ENCODE results near the gene ZDHHC13.
"Not testable (repeated sequence)": the region's sequence is repeated elsewhere in the genome, so short reads cannot be mapped to it uniquely, and the experiment has no call there.

The ZDHHC13 gene

DNA sequence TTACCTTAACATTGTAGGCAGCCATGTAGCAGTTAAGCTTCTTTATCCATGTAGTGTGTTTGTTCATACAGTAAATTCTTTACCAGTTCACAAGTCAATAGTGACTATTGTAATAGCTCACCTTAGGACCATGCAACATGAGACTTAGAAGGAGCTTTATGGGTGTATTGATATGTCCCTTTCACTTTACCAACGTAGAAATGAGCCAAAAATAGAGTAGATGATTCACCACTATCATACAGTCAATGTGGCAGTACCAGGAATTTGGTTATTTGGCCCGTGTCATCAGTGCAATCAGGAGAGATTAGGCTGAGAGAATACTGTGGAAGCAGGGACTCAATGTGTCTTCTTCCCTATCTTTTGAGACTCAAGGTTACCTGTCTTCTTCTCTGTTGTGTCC, 4.7 kb downstream of the ZDHHC13 start:
- Mint-ChIP-seq H3K4me1 (peaks cover 43% of the 10 kb centered on the region), H3K9me3 (no peaks in the 10 kb centered on the region), H3K27ac (peak overlapping the region in 1 of 2 donors; percentile 47), H3K27me3 (no peaks in the 10 kb centered on the region), H3K4me3 (peak overlapping the region in 1 of 2 donors; percentile 5)
- ATAC-seq (peak; percentile 32), DNase-seq (no peak)

DNA sequence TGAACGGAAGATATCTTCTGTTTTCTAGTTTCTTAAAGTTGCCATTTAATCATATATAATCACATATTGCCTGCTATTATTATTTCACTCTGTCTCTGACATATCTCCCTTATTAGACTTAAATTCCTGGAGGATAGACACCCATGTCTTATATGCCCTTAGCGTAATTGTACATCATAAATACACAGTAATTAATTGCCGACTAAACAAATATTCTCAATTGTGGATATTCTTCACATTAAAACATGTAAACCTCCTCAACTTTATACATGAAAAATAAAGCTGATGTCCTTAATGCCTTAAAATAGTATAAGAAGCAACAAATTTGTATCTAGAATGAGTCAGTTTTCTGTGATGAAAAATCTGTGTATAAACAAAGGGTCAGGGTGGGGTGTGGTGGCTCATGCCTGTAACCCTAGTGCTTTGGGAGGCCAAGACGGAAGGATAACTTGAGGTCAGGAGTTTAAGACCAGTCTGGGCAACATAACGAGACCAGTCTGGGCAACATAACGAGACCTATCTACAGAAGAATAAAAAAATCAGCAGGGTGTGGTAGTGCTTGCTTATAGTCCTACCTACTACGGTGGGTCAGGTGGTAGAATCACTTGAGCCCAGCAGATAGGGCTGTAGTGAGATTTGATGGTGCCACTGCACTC, 6.1 kb downstream of the ZDHHC13 start:
- H3K27me3 Mint-ChIP-seq = no peaks in the 10 kb centered on the region
- no peak overlapping the region for H3K27ac Mint-ChIP-seq
- no peak for DNase-seq
- no peak overlapping the region for H3K4me3 Mint-ChIP-seq
- ATAC-seq = no peak
- peaks cover 0 to 3% of the 10 kb centered on the region in 2 donors for H3K9me3 Mint-ChIP-seq
- peaks cover 41% of the 10 kb centered on the region for H3K4me1 Mint-ChIP-seq

- H3K27me3 Mint-ChIP-seq, H3K4me3 Mint-ChIP-seq, H3K4me1 Mint-ChIP-seq, ATAC-seq, DNase-seq, H3K27ac Mint-ChIP-seq: not testable (repeated sequence)
- peaks cover 11 to 13% of the 10 kb centered on the region in 2 donors for H3K9me3 Mint-ChIP-seq
Measured at GRCh38 chr11:19126562-19127325, 9.8 kb downstream of the ZDHHC13 start.

DNA sequence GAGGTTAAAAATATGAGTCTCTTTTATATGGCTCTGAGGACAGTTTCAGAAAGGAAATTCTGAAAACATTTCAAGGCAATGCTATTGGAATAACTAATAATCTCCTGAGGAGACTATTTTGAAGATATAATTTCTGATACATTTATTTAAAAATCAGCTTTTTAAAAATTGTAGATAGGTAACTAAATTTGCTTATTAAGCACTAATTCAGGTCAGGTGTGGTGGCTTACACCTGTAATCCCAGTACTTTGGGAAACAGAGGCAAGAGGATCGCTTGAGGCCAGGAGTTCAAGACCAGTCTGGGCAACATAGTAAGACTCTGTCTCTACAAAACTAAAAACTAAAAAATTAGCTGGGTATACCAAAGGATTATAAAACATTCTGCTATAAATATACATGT, 17.0 kb downstream of the ZDHHC13 start:
- DNase-seq (no peak), ATAC-seq (no peak)
- no peaks in the 10 kb centered on the region for H3K27me3 Mint-ChIP-seq
- no peak overlapping the region for H3K4me3 Mint-ChIP-seq
- H3K4me1 Mint-ChIP-seq = no peaks in the 10 kb centered on the region
- H3K27ac Mint-ChIP-seq = no peak overlapping the region
- H3K9me3 Mint-ChIP-seq = peaks cover 18 to 22% of the 10 kb centered on the region in 2 donors

DNA sequence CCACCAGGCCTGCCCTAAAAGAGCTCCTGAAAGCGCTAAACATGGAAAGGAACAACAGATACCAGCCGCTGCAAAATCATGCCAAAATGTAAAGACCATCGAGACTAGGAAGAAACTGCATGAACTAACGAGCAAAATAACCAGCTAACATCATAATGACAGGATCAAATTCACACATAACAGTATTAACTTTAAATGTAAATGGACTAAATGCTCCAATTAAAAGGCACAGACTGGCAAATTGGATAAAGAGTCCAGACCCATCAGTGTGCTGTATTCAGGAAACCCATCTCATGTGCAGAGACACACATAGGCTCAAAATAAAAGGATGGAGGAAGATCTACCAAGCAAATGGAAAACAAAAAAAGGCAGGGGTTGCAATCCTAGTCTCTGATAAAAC, 19.9 kb downstream of the ZDHHC13 start:
- not testable (repeated sequence) for H3K4me1 Mint-ChIP-seq, DNase-seq, H3K27ac Mint-ChIP-seq, ATAC-seq, H3K4me3 Mint-ChIP-seq, H3K27me3 Mint-ChIP-seq
- H3K9me3 Mint-ChIP-seq = peaks cover 9 to 10% of the 10 kb centered on the region in 2 donors

GRCh38 chr11:19145319-19145718, 28.4 kb downstream of the ZDHHC13 start:
- Mint-ChIP-seq H3K27ac (no peak overlapping the region), H3K27me3 (no peaks in the 10 kb centered on the region), H3K4me3 (no peak overlapping the region), H3K9me3 (no peaks in the 10 kb centered on the region), H3K4me1 (no peaks in the 10 kb centered on the region)
- ATAC-seq (no peak), DNase-seq (no peak)

GRCh38 chr11:19156892-19157291, 39.9 kb downstream of the ZDHHC13 start:
- DNase-seq (no peak), ATAC-seq (no peak)
- Mint-ChIP-seq H3K27me3 (no peaks in the 10 kb centered on the region), H3K4me1 (no peaks in the 10 kb centered on the region), H3K4me3 (no peak overlapping the region), H3K9me3 (no peaks in the 10 kb centered on the region), H3K27ac (no peak overlapping the region)

GRCh38 chr11:19160847-19161246, 43.9 kb downstream of the ZDHHC13 start:
- no peak overlapping the region for H3K4me3 Mint-ChIP-seq
- H3K27me3 Mint-ChIP-seq = no peaks in the 10 kb centered on the region
- H3K4me1 Mint-ChIP-seq = peaks cover 7% of the 10 kb centered on the region
- H3K27ac Mint-ChIP-seq = no peak overlapping the region
- no peaks in the 10 kb centered on the region for H3K9me3 Mint-ChIP-seq
- no peak for DNase-seq
- no peak for ATAC-seq

DNA sequence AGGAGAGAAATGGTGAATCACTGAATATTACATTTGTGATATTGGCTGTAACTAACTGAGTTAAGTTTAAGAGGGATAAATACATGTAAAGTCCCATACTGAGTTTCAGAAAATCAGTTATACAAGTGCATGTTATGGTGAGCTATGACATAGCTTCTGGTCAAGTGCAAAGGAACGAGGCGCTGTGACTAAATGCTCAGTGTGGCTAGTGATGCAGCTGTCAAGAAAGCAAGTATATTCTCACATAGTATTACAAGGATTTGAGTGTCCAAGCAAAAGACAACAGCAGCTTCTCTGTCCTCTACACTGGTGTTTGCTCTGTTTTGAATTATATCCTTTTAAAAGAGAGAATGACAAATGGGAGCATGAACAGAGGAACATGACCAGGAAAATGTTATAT, 44.7 kb downstream of the ZDHHC13 start:
- Mint-ChIP-seq H3K27me3 (no peaks in the 10 kb centered on the region), H3K9me3 (no peaks in the 10 kb centered on the region), H3K4me3 (no peak overlapping the region), H3K27ac (no peak overlapping the region), H3K4me1 (peaks cover 7% of the 10 kb centered on the region)
- ATAC-seq (no peak), DNase-seq (no peak)

DNA sequence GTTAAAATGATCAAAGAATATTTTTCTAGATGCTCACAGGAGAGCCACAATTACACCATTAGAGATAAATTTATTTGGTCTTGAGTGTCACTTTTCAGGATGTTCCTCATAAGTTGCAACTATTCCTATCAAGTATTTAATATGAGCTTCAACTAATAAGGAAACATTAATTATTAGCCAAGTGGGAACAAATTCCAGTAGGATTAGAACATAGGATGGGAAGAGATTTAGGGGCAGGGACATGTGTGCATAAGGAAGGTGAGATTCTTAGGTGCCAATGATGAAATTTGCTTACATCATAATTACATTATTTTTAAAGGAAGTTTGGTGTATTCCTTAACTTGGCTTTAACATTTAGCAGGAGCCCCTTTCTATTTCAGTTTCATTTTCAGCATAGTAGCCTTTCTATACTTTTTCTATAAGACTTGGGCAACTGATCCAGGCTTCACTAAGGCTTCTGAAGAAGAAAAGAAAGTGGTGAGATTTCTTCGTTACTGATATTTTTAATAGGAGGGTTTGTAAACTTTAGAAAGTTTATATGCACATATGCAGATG, 46.1 kb downstream of the ZDHHC13 start:
- Mint-ChIP-seq H3K27me3 (no peaks in the 10 kb centered on the region), H3K4me1 (peaks cover 7% of the 10 kb centered on the region), H3K4me3 (no peak overlapping the region), H3K27ac (no peak overlapping the region), H3K9me3 (no peaks in the 10 kb centered on the region)
- DNase-seq = no peak
- ATAC-seq = no peak

GRCh38 chr11:19163617-19164016, 46.6 kb downstream of the ZDHHC13 start:
- no peaks in the 10 kb centered on the region for H3K9me3 Mint-ChIP-seq
- no peak for DNase-seq
- peaks cover 7% of the 10 kb centered on the region for H3K4me1 Mint-ChIP-seq
- H3K27ac Mint-ChIP-seq = no peak overlapping the region
- no peaks in the 10 kb centered on the region for H3K27me3 Mint-ChIP-seq
- ATAC-seq = no peak
- no peak overlapping the region for H3K4me3 Mint-ChIP-seq

DNA sequence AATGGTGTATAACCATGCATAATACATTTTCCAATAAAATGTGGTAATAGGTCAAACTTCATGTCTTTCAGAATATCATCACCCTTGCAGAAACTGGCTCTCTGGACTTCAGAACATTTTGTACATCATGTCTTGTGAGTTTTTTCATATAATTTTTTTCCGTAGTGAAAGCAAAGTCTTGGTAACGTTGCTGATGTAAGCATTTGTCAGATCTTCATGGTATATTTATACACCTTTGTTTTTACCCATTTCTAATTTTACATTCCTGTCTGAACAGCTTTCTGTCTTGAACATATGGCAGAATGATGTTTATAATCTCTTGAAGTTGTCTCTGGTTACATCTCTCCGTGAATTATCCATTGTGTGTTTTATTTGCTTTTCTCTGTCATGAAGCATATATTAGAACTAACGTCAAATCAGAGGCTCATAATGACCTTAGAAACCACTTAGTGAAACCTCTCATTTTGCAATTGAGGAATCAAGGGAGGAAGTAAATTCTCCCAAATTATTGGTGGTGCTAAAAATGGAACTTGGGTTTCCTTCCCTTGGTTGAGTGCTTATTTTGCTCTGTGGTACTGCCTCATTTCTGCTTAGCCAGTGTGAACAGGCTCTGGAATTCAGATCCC, 47.4 kb downstream of the ZDHHC13 start:
- Mint-ChIP-seq H3K27ac (no peak overlapping the region), H3K4me1 (peaks cover 7% of the 10 kb centered on the region), H3K9me3 (no peaks in the 10 kb centered on the region), H3K27me3 (no peaks in the 10 kb centered on the region), H3K4me3 (no peak overlapping the region)
- ATAC-seq (no peak), DNase-seq (no peak)

GRCh38 chr11:19164881-19165280, 47.9 kb downstream of the ZDHHC13 start:
- no peaks in the 10 kb centered on the region for H3K9me3 Mint-ChIP-seq
- no peaks in the 10 kb centered on the region for H3K27me3 Mint-ChIP-seq
- no peak overlapping the region for H3K4me3 Mint-ChIP-seq
- H3K27ac Mint-ChIP-seq = no peak overlapping the region
- ATAC-seq = no peak
- peaks cover 7% of the 10 kb centered on the region for H3K4me1 Mint-ChIP-seq
- no peak for DNase-seq

GRCh38 chr11:19168090-19168489, 51.1 kb downstream of the ZDHHC13 start:
- Mint-ChIP-seq H3K27me3 (no peaks in the 10 kb centered on the region), H3K4me3 (no peak overlapping the region), H3K9me3 (no peaks in the 10 kb centered on the region), H3K4me1 (peaks cover 3% of the 10 kb centered on the region), H3K27ac (peak overlapping the region in 1 of 2 donors; percentile 34)
- no peak for ATAC-seq
- no peak for DNase-seq

GRCh38 chr11:19173004-19173689, 56.2 kb downstream of the ZDHHC13 start:
- ATAC-seq (no peak), DNase-seq (no peak)
- H3K27ac Mint-ChIP-seq = no peak overlapping the region
- no peaks in the 10 kb centered on the region for H3K9me3 Mint-ChIP-seq
- no peaks in the 10 kb centered on the region for H3K27me3 Mint-ChIP-seq
- no peaks in the 10 kb centered on the region for H3K4me1 Mint-ChIP-seq
- no peak overlapping the region for H3K4me3 Mint-ChIP-seq

Data from stimulated activated naive CD8-positive, alpha-beta T cell treated with anti-CD3 and anti-CD28 coated beads, Interleukin-15, amount 100 ng/mL, for 72 hours (primary cell).